Keratinocyte (primary cell): Measurements from ENCODE around the gene KRT38.

Experiments used
- CTCF ChIP-seq, 3 experiments: IDR thresholded peaks in 1 of 3; conservative IDR thresholded peaks in 1 of 3; optimal IDR thresholded peaks in 1 of 3; 2 replicates in 2 of 3; 3 replicates in 1 of 3; pipeline versions ENCODE3 to v1.5.1; 2011; ENCODE audit warnings: low read length in 3 of 3, mild to moderate bottlenecking in 3 of 3, moderate library complexity in 2 of 3, control low read depth in 1 of 3, inconsistent platforms in 1 of 3; ENCODE audit not compliant: insufficient read depth in 2 of 3; ENCODE audit errors: extremely low read depth in 1 of 3
- EZH2 ChIP-seq: IDR thresholded peaks from one replicate; pipeline ENCODE4 v1.6.1; 2012; ENCODE audit warnings: inconsistent platforms, mild to moderate bottlenecking, low read length, moderate library complexity

GRCh38 chr17:41406205-41406604 lies 34.6 kb downstream of the KRT38 start:
- peak; percentile 28 to 78 (median 61) for TF ChIP-seq CTCF (optimal IDR thresholded peaks at IDR 0.05 in 1 of 3, IDR thresholded peaks at IDR 0.05 in 1 of 3, conservative IDR thresholded peaks at IDR 0.05 in 1 of 3; ENCODE audit: extremely low read depth in 1 of 3, insufficient read depth in 2 of 3, low read length in 3 of 3)
- TF ChIP-seq EZH2: no peak
